Measurements from ENCODE around the gene CACNA1I. TPM values are rescaled to one million over a fixed set of nuclear protein-coding genes. Genes with fewer than 3 reads are reported as not detected.
"Not testable (repeated sequence)": the region's sequence is repeated elsewhere in the genome, so short reads cannot be mapped to it uniquely, and the experiment has no call there.

CACNA1I gene
- total RNA-seq (under 1 TPM in 3 of 9 donors, not detected in 6; 0.02 to 0.07 (median 0.04) TPM), polyA plus RNA-seq (under 1 TPM; 0.01 to 0.04 TPM)
- long read RNA-seq, donor 1 = 0 reads
- long read RNA-seq, donor 2 = 0 reads
- long read RNA-seq, donor 3 = 0 reads

DNA sequence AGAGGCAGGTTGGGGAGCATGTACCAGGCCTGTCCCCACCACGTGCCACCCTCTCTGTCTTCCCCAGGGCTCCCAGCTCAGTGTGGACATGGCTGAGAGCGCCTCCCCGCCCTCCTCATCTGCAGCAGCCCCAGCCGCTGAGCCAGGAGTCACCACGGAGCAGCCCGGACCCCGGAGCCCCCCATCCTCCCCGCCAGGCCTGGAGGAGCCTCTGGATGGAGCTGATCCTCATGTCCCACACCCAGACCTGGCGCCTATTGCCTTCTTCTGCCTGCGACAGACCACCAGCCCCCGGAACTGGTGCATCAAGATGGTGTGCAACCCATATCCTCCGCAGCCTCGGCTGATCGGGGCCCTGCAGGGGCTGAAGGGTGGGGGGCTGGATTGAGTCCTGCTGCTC, at the start of gene CACNA1I:
Gene CACNA1I (plus strand): TSS at position 89 of the 400 bp plus-strand sequence. CDS start 0 bp downstream, at position 89.
- H3K9me3 ChIP-seq = no peaks in the 10 kb centered on the region
- intact Hi-C loops (cut with DNase I) = no loop called here
- H3K4me1 ChIP-seq = no peaks in the 10 kb centered on the region
- ATAC-seq (no peak), DNase-seq (no peak)
- H3K27ac ChIP-seq = no peak within 1 kb of the TSS
- no peak within 1 kb of the TSS for H3K4me3 ChIP-seq
- TF ChIP-seq CTCF (IDR thresholded peaks at IDR 0.05) = no peak
- no peak for TF ChIP-seq POLR2A (IDR thresholded peaks at IDR 0.05)
- peaks cover 0 to 26% (median 0%) of the 10 kb centered on the region in 9 donors for H3K27me3 ChIP-seq
- H3K36me3 ChIP-seq = no peaks in the 10 kb centered on the region
- 79 to 85% (median 80%) methylated on average over 9 to 14 of the region's 14 CpGs for whole genome bisulfite sequencing, 4 donors

- H3K9me3 ChIP-seq, DNase-seq, H3K27me3 ChIP-seq, ATAC-seq: not testable (repeated sequence)
- intact Hi-C loops (cut with DNase I) = loop anchor here in 9 of 10 donors (2.0 to 10.0 kb wide), 13 partner anchors 18 to 814 kb away; partner anchors contain the start of genes RPL3 (in 4 of the 9), SYNGR1 (in 4 of the 9), MIEF1 (in 2 of the 9) and CBX7 (in 1 of the 9)
- peak overlapping the region; percentile 71 to 100 (median 96) for H3K4me3 ChIP-seq
- 1 to 2% (median 1%) methylated on average over 18 to 28 of the region's 28 CpGs for WGBS, 4 donors
- peaks cover 9 to 62% (median 46%) of the 10 kb centered on the region in 9 donors for H3K36me3 ChIP-seq
- peaks cover 0 to 66% (median 56%) of the 10 kb centered on the region in 12 donors for H3K4me1 ChIP-seq
- peak overlapping the region; percentile 97 to 100 (median 100) for H3K27ac ChIP-seq
These were observed 49.3 kb upstream of the CACNA1I start for GRCh38 chr22:39521106-39521885.

- H3K27ac ChIP-seq = peak overlapping the region in 11 of 12 donors; percentile 12 to 100 (median 99)
- ATAC-seq, DNase-seq, H3K9me3 ChIP-seq, H3K27me3 ChIP-seq: not testable (repeated sequence)
- 8 to 14% (median 9%) methylated on average over 4 to 5 of the region's 5 CpGs for WGBS, 4 donors
- H3K36me3 ChIP-seq = peaks cover 9 to 54% (median 44%) of the 10 kb centered on the region in 9 donors
- H3K4me1 ChIP-seq = peaks cover 0 to 74% (median 58%) of the 10 kb centered on the region in 12 donors
- H3K4me3 ChIP-seq = peak overlapping the region; percentile 71 to 100 (median 96)
- intact Hi-C loops (cut with DNase I) = loop anchor here in 9 of 10 donors (5.0 to 10.0 kb wide), 12 partner anchors 60 to 815 kb away; partner anchors contain the start of genes RPL3 (in 4 of the 9), SYNGR1 (in 4 of the 9), CBX7 (in 1 of the 9) and GTPBP1 (in 1 of the 9)
These were observed 48.5 kb upstream of the CACNA1I start for GRCh38 chr22:39522091-39522490.

DNA sequence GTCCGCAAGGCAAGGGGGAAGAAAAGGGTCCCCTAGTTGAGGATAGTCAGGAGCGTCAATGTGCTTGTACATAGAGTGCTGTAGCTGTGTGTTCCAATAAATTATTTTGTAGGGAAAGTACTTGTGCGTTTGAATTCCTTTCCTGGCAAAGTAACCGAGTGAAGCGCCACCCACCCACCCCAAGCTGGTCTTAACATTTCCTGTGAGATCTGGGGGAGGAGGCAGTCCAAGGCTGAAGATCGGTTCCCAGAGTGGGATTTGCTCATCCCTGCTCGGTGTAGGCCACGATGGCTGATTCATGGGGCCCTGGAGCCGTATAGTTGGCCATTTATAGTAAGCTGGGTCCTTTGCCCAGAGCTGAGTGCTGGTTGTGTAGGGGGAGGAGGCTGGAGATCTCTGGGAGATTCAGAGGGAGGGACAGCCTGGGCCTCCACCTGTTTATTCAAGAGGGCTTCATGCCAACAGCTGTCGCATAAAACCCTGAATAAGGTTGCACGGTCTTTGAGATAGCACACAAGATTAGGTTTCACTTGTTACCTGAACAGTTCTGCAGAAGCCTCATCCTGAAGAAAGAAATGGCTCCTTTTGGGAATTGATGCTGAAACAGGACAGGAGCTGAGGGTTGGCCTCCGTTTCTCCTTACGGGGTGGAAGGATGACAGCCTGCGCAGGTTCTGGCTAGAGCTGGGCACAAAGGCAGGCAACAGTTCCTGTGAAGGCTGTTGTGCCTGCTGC, 47.8 kb upstream of the CACNA1I start:
- intact Hi-C loops (cut with DNase I) = loop anchor here in 9 of 10 donors (5.0 to 10.0 kb wide), 12 partner anchors 60 to 815 kb away; partner anchors contain the start of genes RPL3 (in 4 of the 9), SYNGR1 (in 4 of the 9), CBX7 (in 1 of the 9) and GTPBP1 (in 1 of the 9)
- peak in 3 of 4 donors; percentile 3 to 11 (median 6) for ATAC-seq
- WGBS, 4 donors = 3 to 13% (median 11%) methylated on average over 12 to 14 of the region's 14 CpGs
- Histone ChIP-seq H3K9me3 (no peaks in the 10 kb centered on the region), H3K27me3 (no peaks in the 10 kb centered on the region), H3K4me1 (peaks cover 0 to 80% (median 62%) of the 10 kb centered on the region in 12 donors), H3K27ac (peak overlapping the region in 11 of 12 donors; percentile 12 to 100 (median 99)), H3K36me3 (peaks cover 9 to 53% (median 40%) of the 10 kb centered on the region in 9 donors), H3K4me3 (peak overlapping the region; percentile 71 to 100 (median 96))
- DNase-seq = peak in 3 of 5 donors; percentile 35 to 54 (median 46)
- TF ChIP-seq CTCF (IDR thresholded peaks at IDR 0.05) (no peak), POLR2A (IDR thresholded peaks at IDR 0.05) (no peak)
